NB4 (cell line): Measurements from ENCODE around the gene PTPRZ1.

Experiments
- CTCF ChIP-seq: IDR thresholded peaks from one replicate; pipeline ENCODE4 v1.5.1; 2012; ENCODE audit warnings: low read depth, low read length
- POLR2A ChIP-seq: IDR thresholded peaks from 2 replicates; pipeline ENCODE4 v1.6.1; 2011; ENCODE audit warnings: mild to moderate bottlenecking; ENCODE audit not compliant: insufficient read length; ENCODE audit errors: extremely low read depth
- TF ChIP-seq, protein P1 (sequence below): IDR thresholded peaks from 2 replicates; pipeline ENCODE4 v1.6.1; 2011; ENCODE audit warnings: low read depth, low read length

DNA sequence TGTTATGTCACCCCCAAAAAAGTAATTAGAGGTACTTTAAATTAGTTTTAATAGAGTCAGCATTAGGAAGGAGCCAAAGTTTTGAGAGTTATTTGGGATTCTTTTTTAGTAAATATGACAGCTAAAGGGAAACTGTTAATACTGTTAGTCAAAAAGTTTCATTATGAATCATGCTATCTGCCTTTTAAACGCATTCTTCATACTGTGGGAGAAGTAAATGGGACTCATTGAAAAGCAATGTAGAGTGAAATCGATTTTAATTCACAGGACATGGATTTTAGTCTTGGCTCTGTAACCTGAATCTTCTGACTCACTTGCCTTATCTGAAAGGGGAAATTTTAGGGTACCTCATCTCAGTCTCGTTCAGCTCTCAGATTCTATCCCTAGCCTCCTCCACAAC, 165.9 kb downstream of the PTPRZ1 start:
- TF ChIP-seq CTCF (no peak), POLR2A (no peak)
- TF ChIP-seq, protein P1, sequence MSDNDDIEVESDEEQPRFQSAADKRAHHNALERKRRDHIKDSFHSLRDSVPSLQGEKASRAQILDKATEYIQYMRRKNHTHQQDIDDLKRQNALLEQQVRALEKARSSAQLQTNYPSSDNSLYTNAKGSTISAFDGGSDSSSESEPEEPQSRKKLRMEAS, result no peak
